GM12873 (cell line): ENCODE measurements around the gene SLCO2A1.

Source experiments
- TF ChIP-seq, protein P1 (sequence below): IDR thresholded peaks from 2 replicates; pipeline ENCODE4 v1.5.1; 2012; ENCODE audit warnings: low read depth, mild to moderate bottlenecking, moderate library complexity, low read length, control low read depth; ENCODE audit not compliant: insufficient read depth; ENCODE audit errors: missing control alignments

The SLCO2A1 gene

DNA sequence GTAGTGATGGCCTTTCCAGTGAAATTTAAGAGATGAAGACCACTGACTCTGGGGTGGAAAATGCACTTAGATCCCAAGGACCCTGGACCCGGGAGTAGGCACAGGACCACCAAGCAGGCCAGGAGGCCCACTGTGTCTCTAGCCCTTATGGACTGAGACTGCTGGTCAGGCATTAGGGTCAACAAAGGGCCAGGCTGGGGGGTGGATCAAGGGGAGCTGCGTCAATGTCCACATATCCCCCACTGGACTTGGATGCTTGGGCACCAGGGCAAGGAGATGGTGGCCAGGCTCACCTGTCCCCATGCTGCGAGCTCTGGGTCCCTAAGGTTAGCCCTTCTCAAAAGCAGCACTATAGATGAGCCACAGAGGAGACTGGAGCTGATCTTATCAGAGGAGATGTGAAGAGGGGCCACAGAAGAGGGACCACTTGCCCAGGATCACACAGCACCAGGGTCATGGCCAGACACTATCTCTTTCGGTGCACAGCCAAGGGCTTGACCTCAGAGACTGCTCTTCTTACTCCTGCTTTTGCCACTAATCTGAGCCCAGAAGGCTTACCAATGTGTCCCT lies 148.8 kb downstream of the SLCO2A1 start:
- TF ChIP-seq, protein P1, sequence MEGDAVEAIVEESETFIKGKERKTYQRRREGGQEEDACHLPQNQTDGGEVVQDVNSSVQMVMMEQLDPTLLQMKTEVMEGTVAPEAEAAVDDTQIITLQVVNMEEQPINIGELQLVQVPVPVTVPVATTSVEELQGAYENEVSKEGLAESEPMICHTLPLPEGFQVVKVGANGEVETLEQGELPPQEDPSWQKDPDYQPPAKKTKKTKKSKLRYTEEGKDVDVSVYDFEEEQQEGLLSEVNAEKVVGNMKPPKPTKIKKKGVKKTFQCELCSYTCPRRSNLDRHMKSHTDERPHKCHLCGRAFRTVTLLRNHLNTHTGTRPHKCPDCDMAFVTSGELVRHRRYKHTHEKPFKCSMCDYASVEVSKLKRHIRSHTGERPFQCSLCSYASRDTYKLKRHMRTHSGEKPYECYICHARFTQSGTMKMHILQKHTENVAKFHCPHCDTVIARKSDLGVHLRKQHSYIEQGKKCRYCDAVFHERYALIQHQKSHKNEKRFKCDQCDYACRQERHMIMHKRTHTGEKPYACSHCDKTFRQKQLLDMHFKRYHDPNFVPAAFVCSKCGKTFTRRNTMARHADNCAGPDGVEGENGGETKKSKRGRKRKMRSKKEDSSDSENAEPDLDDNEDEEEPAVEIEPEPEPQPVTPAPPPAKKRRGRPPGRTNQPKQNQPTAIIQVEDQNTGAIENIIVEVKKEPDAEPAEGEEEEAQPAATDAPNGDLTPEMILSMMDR: no peak

DNA sequence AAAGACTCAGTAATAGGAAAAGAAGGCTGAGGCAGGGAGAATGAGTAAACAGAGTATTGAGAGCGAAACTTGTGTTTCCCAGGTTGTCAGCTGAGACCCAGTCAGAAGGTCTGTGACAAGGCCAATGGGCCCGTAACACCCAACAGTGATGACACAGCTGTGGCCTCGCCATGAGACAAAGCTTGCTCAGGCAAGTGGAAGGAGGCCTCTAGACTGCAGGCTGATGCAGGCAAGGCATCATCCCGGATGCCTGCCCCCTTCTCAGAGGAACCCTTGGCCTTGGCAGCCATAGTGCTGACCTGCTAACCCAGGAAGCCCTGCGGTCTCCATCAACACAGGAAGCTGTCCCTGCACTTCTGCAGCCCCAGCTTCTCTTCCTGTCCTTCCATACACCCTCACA lies 149.4 kb downstream of the SLCO2A1 start:
- TF ChIP-seq, protein P1: no peak

DNA sequence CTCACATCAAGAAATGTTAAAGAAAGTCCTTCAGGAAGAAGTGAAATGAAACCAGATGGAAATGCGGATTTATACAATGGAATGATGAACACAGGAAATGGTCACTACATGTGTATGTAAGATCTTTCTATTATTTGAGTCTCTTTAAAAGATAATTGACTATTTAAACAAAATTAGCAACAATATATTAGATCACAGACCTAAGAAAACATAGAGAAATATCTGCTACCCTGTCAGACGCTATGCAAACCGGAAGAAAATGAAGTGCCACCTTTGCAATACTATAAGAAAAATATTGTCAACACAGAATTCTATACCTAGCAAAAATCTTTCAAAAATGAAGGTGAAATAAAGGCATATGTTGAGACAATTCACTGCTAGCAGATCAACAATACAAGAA lies 151.2 kb downstream of the SLCO2A1 start:
- TF ChIP-seq, protein P1: no peak
